Stimulated activated CD4-positive, alpha-beta T cell treated with anti-CD3 and anti-CD28 coated beads, Interleukin-4, amount 100 ng/mL, for 48 hours (primary cell): ENCODE measurements around the gene PRR29.

Source experiments
- DNase-seq, 2 donors: peaks; one replicate each; pipeline ENCODE4 v3.0.0-alpha.2; 2020; ENCODE audit warnings: low read depth in 2 of 2

The PRR29 gene

DNA sequence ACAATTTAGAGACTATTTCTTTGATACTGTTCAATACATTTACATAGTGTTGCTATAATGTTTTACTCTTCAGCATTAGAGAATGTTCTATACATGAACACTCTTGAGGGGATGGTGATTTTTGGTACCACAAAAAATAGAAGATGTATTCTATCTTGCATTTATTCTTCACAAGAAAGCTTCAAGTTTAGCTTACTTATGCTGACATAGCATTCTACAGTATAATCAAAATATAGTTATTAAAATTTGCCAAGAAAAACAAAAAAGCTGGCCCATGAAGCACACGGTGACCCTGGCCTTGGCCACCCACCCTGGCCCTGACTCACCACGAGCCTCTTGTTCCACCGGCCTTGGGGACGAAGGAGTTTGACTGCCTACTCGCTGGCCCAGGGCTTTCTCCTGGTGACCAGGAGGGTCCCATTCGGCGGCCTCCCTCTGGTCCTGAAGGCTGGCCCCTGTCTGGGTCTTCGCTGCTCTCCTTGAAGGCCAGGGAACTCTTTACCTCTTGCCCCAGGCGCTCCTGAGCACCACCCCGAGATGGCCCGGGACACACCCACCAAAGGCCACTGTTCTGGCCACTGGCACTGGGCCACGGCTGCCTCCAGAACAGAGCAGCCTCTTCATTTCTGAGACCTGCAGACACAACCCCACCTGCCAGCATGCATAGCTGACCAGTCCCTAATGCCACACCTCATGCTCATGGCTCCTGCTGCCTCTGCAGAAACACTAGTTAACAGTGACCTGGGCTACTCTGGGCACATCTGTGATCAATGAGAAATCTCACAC is 44.7 kb downstream of the PRR29 start:
- DNase-seq: no peak

DNA sequence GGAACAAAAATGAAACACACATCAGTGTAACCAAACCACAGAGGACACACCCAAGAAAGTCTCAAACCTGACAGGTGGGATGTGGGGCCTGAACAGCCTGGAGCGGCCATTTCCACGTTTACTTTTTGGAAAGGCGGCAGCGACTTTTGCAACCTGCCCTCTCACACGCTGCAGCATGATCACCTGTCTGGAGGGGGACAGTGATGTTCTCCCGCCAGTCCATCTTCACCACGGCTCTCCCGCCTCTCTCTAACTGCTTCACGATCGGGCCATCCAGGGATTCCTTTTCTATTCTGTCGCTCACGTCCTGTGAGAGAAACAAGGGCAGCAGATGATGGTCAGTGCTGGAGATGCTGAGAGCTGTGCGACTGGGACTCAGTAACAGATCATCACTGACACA is 47.0 kb downstream of the PRR29 start:
- DNase-seq: no peak

DNA sequence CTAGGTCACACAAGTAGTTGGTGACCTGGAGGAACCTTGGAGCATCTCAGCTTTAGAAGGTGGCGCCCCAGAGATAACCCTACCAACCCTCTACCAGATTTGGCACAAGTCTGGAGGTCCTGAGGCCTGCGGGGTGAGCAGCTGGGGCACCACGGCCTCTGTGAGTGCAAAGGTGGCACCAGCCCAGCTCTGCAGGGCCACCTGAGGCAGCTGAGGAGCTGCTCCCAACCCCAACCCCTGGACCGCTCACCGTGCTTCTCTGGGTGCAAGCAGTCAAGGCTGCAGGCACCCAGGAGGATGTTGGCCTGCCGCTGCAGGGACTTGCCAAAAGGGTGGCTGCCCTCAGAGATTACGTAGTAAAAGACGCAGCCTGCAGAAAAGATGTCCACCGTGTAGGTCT is 50.7 kb downstream of the PRR29 start:
- no peak for DNase-seq

DNA sequence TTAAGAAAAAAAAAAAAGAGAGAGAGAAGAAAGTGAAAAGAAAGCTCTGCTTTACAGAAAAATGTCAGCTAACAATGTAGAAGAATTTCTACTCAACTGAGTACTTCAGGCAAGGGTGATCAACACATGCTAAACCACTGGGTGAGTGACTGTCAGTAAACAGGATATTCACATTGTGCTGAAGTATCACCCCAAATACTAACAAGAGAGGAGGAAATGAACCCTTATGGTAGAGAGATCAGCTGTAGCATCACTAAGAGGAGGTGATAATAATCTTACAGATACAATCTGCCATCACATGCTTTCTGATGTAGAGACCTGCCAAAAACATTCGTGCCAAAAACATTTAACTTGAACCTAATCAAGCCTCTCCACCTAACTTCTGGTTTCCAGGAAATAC is 53.0 kb downstream of the PRR29 start:
- DNase-seq: no peak

DNA sequence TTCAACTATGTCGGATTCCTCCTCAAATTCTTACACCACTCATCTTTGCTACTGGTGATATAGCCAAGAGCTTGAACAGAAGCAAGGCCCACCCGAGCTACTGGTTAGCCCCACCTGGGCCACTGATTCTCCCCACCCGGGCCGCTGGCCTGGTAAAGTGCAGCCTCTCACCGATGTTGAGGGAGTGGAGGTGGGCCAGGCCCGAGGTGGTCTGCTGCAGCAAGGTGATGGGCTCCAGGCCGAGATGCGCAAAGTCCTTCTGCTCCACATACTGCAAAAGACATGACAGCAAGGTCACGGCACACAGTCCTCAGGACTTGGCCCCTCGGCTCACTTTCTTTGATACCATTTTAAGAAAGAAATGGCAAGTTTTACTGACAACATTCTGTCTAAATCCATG is 55.0 kb downstream of the PRR29 start:
- DNase-seq: no peak
